Chondrocyte (in vitro differentiated cells): ENCODE data around the gene CNTNAP5. TPM values are rescaled to one million over a fixed set of nuclear protein-coding genes. Genes with fewer than 3 reads are reported as not detected.

ENCODE experiments used
- DNase-seq: peaks from one replicate; pipeline ENCODE4 v3.0.0; 2021; ENCODE audit warnings: mixed read lengths, low spot score
- H3K27ac Mint-ChIP-seq: one replicate; pipeline ENCODE4 v1.8.0; 2021; ENCODE audit warnings: mild to moderate bottlenecking, moderate library complexity, mixed read lengths; ENCODE audit not compliant: unreplicated experiment
- H3K27me3 Mint-ChIP-seq: 2 replicates; pipeline ENCODE4 v1.8.0; 2021; ENCODE audit warnings: low read depth, mixed read lengths
- H3K36me3 Mint-ChIP-seq: 2 replicates; pipeline ENCODE4 v1.8.0; 2021; ENCODE audit warnings: low read depth, mixed read lengths
- H3K4me1 Mint-ChIP-seq: 2 replicates; pipeline ENCODE4 v1.8.0; 2021; ENCODE audit warnings: low read depth, mild to moderate bottlenecking, mixed read lengths
- H3K4me3 Mint-ChIP-seq: one replicate; pipeline ENCODE4 v1.8.0; 2021; ENCODE audit warnings: mild to moderate bottlenecking, moderate library complexity, mixed read lengths; ENCODE audit not compliant: unreplicated experiment
- H3K9me3 Mint-ChIP-seq: 2 replicates; pipeline ENCODE4 v1.8.0; 2021; ENCODE audit warnings: low read depth, mixed read lengths
- total RNA-seq: library from RNA; stranded (reverse); gene quantifications from 3 replicates; pipeline ENCODE4 v1.2.1, GENCODE V29; 2021
- TF ChIP-seq, protein P1 (sequence below): fragments of 200-600 bp; sonication (generic); IDR thresholded peaks from 2 replicates; pipeline ENCODE4 v1.5.0; 2021; ENCODE audit warnings: antibody characterized with exemption, mild to moderate bottlenecking, moderate library complexity

The CNTNAP5 gene
- total RNA-seq, 1 donor from 2014 or later, result not detected

DNA sequence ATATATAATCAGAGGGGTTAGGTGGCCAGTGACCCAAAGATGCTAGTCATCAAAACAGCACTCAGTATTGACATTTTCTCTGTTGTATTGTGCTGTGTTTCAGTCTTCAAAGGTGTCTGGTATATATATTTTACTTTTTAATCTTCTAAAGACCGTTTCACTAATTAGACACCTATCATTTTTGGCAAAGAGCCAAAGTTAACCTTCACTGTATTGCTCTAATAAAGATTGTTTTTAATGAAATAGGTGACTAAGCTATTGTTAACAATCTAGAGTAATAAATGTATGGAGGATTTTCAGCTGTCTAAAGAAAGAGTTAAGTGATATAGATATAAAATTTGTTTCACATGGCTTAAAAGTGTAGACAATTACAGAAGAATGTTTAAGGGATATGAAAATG is 264.0 kb downstream of the CNTNAP5 start:
- peaks cover 13% of the 10 kb centered on the region for H3K9me3 Mint-ChIP-seq
- H3K27ac Mint-ChIP-seq, result no peak overlapping the region
- H3K36me3 Mint-ChIP-seq, result no peaks in the 10 kb centered on the region
- H3K4me3 Mint-ChIP-seq, result no peak overlapping the region
- H3K4me1 Mint-ChIP-seq, result no peaks in the 10 kb centered on the region
- DNase-seq, result no peak
- H3K27me3 Mint-ChIP-seq, result no peaks in the 10 kb centered on the region
- TF ChIP-seq, protein P1, sequence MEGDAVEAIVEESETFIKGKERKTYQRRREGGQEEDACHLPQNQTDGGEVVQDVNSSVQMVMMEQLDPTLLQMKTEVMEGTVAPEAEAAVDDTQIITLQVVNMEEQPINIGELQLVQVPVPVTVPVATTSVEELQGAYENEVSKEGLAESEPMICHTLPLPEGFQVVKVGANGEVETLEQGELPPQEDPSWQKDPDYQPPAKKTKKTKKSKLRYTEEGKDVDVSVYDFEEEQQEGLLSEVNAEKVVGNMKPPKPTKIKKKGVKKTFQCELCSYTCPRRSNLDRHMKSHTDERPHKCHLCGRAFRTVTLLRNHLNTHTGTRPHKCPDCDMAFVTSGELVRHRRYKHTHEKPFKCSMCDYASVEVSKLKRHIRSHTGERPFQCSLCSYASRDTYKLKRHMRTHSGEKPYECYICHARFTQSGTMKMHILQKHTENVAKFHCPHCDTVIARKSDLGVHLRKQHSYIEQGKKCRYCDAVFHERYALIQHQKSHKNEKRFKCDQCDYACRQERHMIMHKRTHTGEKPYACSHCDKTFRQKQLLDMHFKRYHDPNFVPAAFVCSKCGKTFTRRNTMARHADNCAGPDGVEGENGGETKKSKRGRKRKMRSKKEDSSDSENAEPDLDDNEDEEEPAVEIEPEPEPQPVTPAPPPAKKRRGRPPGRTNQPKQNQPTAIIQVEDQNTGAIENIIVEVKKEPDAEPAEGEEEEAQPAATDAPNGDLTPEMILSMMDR, result no peak

DNA sequence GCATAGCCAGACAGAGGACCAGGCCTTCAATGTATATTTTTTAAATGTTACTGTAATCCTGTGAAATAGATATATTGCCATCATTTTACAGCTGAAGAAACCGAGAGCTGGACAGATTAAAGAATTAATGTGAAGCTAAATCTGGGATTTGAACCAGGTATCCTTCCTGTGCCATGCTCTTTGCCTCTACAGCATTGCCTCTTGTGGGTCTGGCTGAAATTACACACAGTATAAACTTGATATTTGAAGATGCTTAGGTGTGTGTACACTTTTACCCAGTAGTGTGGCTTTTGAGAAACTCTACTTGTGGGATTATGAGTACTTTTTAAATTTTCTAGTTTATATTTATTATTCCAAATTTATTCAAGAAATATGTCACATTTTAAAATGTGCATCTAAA is 264.5 kb downstream of the CNTNAP5 start:
- Mint-ChIP-seq H3K27ac (no peak overlapping the region), H3K36me3 (no peaks in the 10 kb centered on the region), H3K9me3 (peaks cover 13% of the 10 kb centered on the region), H3K4me1 (no peaks in the 10 kb centered on the region), H3K4me3 (no peak overlapping the region), H3K27me3 (no peaks in the 10 kb centered on the region)
- TF ChIP-seq, protein P1, result no peak
- no peak for DNase-seq

DNA sequence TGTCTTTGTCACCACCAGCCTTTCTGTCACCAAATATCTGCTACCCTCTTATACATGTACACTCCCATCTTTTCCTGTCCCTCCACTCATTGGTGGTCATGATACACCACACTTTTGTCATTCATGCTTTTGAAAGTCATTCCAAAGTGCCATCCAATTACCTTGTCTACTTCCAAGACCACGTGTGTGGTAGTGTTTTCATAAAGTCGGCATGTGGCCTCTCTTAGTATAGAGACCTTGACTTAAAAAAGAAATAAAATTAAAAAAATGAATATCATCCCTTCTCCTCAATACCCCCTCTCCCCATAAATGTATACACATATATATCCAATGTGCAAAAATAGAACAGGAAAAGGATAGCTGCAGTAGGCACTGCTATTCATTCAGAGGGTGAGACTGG is 271.4 kb downstream of the CNTNAP5 start:
- Mint-ChIP-seq H3K9me3 (peaks cover 15% of the 10 kb centered on the region), H3K4me3 (no peak overlapping the region), H3K4me1 (no peaks in the 10 kb centered on the region), H3K36me3 (no peaks in the 10 kb centered on the region), H3K27ac (no peak overlapping the region), H3K27me3 (no peaks in the 10 kb centered on the region)
- TF ChIP-seq, protein P1, result no peak
- no peak for DNase-seq

DNA sequence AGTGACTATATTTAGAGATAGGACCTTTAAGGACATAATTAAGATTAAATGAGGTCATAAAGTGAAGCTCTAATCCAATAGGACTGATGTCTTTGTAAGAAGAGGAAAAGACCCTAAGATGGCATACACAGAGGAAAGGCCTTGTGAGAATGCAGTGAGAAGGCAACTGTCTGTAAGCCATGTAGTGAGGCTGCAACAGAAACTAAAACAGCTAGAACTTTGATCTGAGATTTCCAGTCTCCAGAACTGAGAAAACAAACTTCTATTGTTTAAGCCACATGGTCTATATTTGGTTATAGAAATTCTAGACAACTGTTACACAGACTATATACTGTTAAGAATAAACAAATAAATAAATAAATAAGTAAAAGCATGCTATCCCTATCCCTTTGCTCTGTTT is 276.8 kb downstream of the CNTNAP5 start:
- Mint-ChIP-seq H3K27ac (no peak overlapping the region), H3K9me3 (peaks cover 11% of the 10 kb centered on the region), H3K4me3 (no peak overlapping the region), H3K36me3 (no peaks in the 10 kb centered on the region), H3K4me1 (no peaks in the 10 kb centered on the region), H3K27me3 (no peaks in the 10 kb centered on the region)
- DNase-seq, result no peak
- TF ChIP-seq, protein P1, result no peak

DNA sequence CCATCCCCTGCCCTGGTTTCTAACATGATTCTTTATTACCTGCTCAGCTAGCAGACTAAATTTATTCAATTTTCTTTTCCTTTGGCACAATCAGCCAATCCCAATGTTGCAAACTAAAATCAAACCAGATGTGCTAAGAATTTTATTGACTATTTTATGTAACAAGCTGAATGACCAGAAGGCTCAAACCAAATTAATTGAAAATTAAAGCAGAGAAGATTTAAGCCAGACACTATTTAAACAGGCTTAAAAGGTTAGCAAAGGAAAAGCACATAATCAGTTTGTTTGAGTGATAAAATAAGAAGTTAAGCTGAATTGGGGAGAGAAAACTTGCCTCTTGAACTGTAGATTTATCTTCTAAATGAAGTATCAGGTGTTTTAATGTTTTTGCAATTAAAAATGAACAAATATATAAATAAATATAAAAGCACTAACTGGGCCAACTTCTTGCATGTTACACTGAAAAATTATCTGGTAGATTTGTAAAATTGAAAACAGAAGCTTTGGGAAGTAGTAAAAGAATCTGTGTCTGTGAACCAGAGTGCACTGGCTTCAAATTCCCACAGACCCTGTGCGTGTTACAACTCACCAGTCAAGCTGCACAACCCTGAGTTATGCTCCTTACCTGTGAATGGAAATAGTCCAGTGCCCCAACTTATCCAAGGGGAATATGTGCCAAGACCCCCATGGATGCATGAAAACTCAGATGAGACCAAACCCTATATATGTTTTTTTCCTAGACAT is 283.4 kb downstream of the CNTNAP5 start:
- Mint-ChIP-seq H3K36me3 (no peaks in the 10 kb centered on the region), H3K27ac (no peak overlapping the region), H3K4me1 (no peaks in the 10 kb centered on the region), H3K27me3 (no peaks in the 10 kb centered on the region), H3K9me3 (peaks cover 3% of the 10 kb centered on the region), H3K4me3 (no peak overlapping the region)
- no peak for DNase-seq
- TF ChIP-seq, protein P1, result no peak
